ENCODE measurements around the gene OR8B4.

DNA sequence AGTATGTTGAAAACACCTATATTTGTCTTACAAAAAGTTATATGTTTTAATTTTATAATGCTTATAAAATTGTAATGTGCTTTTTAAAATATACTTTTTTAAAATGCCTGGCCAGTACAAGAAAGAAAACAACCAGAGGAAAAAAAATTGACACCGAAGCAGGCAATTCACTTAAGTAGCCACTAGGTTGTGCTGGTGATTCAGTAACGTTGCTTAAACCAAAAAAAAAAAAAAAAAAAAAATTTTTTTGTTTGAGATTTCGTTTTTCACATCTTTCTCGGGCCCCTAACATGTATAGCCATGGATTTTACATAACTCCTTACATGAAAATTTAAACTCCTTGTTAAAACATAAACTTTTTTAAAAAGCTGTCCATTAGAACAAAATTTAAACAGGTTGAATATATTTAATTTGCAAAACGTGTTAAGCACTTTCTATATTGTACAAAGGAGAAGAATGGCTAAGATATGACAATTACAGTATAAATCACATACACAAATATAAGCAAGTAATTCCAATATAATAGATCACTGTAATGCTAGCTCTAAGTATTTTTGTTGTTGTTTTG is 9.2 kb downstream of the OR8B4 start:
- TF ChIP-seq REST (IDR thresholded peaks at IDR 0.05; ENCODE audit: unreplicated experiment): no peak
- TF ChIP-seq, protein P1, sequence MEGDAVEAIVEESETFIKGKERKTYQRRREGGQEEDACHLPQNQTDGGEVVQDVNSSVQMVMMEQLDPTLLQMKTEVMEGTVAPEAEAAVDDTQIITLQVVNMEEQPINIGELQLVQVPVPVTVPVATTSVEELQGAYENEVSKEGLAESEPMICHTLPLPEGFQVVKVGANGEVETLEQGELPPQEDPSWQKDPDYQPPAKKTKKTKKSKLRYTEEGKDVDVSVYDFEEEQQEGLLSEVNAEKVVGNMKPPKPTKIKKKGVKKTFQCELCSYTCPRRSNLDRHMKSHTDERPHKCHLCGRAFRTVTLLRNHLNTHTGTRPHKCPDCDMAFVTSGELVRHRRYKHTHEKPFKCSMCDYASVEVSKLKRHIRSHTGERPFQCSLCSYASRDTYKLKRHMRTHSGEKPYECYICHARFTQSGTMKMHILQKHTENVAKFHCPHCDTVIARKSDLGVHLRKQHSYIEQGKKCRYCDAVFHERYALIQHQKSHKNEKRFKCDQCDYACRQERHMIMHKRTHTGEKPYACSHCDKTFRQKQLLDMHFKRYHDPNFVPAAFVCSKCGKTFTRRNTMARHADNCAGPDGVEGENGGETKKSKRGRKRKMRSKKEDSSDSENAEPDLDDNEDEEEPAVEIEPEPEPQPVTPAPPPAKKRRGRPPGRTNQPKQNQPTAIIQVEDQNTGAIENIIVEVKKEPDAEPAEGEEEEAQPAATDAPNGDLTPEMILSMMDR (conservative IDR thresholded peaks at IDR 0.05; ENCODE audit: low read depth in 2 of 2): peak; percentile 56 to 63
- no peak for TF ChIP-seq NANOG (IDR thresholded peaks at IDR 0.05; ENCODE audit: borderline replicate concordance)
- no peak for TF ChIP-seq POLR2AphosphoS5 (IDR thresholded peaks at IDR 0.05; ENCODE audit: low read depth)
- TF ChIP-seq EZH2 (IDR thresholded peaks at IDR 0.05; ENCODE audit: low read depth, unreplicated experiment): no peak
- TF ChIP-seq JUNB (IDR thresholded peaks at IDR 0.05; ENCODE audit: unreplicated experiment): no peak
- no peak for TF ChIP-seq STAT1 (IDR thresholded peaks at IDR 0.05; ENCODE audit: unreplicated experiment)
- TF ChIP-seq, protein P2, sequence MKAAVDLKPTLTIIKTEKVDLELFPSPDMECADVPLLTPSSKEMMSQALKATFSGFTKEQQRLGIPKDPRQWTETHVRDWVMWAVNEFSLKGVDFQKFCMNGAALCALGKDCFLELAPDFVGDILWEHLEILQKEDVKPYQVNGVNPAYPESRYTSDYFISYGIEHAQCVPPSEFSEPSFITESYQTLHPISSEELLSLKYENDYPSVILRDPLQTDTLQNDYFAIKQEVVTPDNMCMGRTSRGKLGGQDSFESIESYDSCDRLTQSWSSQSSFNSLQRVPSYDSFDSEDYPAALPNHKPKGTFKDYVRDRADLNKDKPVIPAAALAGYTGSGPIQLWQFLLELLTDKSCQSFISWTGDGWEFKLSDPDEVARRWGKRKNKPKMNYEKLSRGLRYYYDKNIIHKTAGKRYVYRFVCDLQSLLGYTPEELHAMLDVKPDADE (IDR thresholded peaks at IDR 0.05): no peak
- TF ChIP-seq EZH2phosphoT487 (IDR thresholded peaks at IDR 0.05; ENCODE audit: unreplicated experiment): no peak
- TF ChIP-seq CREB1 (CRISPR knock-in tag; IDR thresholded peaks at IDR 0.05; ENCODE audit: low read depth): no peak
- TF ChIP-seq ZNF331 (CRISPR knock-in tag; IDR thresholded peaks at IDR 0.05; ENCODE audit: low read depth): no peak
- no peak for TF ChIP-seq ZNF114 (CRISPR knock-in tag; IDR thresholded peaks at IDR 0.05)
- TF ChIP-seq, protein P3, sequence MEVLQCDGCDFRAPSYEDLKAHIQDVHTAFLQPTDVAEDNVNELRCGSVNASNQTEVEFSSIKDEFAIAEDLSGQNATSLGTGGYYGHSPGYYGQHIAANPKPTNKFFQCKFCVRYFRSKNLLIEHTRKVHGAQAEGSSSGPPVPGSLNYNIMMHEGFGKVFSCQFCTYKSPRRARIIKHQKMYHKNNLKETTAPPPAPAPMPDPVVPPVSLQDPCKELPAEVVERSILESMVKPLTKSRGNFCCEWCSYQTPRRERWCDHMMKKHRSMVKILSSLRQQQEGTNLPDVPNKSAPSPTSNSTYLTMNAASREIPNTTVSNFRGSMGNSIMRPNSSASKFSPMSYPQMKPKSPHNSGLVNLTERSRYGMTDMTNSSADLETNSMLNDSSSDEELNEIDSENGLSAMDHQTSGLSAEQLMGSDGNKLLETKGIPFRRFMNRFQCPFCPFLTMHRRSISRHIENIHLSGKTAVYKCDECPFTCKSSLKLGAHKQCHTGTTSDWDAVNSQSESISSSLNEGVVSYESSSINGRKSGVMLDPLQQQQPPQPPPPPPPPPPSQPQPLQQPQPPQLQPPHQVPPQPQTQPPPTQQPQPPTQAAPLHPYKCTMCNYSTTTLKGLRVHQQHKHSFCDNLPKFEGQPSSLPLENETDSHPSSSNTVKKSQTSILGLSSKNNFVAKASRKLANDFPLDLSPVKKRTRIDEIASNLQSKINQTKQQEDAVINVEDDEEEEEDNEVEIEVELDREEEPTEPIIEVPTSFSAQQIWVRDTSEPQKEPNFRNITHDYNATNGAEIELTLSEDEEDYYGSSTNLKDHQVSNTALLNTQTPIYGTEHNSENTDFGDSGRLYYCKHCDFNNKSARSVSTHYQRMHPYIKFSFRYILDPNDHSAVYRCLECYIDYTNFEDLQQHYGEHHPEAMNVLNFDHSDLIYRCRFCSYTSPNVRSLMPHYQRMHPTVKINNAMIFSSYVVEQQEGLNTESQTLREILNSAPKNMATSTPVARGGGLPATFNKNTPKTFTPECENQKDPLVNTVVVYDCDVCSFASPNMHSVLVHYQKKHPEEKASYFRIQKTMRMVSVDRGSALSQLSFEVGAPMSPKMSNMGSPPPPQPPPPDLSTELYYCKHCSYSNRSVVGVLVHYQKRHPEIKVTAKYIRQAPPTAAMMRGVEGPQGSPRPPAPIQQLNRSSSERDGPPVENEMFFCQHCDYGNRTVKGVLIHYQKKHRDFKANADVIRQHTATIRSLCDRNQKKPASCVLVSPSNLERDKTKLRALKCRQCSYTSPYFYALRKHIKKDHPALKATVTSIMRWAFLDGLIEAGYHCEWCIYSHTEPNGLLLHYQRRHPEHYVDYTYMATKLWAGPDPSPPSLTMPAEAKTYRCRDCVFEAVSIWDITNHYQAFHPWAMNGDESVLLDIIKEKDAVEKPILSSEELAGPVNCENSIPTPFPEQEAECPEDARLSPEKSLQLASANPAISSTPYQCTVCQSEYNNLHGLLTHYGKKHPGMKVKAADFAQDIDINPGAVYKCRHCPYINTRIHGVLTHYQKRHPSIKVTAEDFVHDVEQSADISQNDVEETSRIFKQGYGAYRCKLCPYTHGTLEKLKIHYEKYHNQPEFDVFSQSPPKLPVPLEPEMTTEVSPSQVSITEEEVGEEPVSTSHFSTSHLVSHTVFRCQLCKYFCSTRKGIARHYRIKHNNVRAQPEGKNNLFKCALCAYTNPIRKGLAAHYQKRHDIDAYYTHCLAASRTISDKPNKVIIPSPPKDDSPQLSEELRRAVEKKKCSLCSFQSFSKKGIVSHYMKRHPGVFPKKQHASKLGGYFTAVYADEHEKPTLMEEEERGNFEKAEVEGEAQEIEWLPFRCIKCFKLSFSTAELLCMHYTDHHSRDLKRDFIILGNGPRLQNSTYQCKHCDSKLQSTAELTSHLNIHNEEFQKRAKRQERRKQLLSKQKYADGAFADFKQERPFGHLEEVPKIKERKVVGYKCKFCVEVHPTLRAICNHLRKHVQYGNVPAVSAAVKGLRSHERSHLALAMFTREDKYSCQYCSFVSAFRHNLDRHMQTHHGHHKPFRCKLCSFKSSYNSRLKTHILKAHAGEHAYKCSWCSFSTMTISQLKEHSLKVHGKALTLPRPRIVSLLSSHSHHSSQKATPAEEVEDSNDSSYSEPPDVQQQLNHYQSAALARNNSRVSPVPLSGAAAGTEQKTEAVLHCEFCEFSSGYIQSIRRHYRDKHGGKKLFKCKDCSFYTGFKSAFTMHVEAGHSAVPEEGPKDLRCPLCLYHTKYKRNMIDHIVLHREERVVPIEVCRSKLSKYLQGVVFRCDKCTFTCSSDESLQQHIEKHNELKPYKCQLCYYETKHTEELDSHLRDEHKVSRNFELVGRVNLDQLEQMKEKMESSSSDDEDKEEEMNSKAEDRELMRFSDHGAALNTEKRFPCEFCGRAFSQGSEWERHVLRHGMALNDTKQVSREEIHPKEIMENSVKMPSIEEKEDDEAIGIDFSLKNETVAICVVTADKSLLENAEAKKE (CRISPR knock-in tag; IDR thresholded peaks at IDR 0.05): no peak
